Hypothalamus (tissue), 51 donors: ENCODE measurements around the gene TTLL5.

Source experiments
- DNase-seq, 51 donors: peaks; one replicate each; lab custom pipeline; 2025; lab: John Stamatoyannopoulos, UW

Gene TTLL5

GRCh38 chr14:75939200-75939599 lies 278.2 kb downstream of the TTLL5 start:
- DNase-seq = no peak

- DNase-seq = no peak
These were observed 280.0 kb downstream of the TTLL5 start for GRCh38 chr14:75941030-75941429.

- DNase-seq = no peak
These were observed 283.7 kb downstream of the TTLL5 start for GRCh38 chr14:75944607-75945241.

- DNase-seq = no peak
These were observed 285.7 kb downstream of the TTLL5 start for GRCh38 chr14:75946785-75947184.

GRCh38 chr14:75952489-75952888 lies 291.4 kb downstream of the TTLL5 start:
- no peak for DNase-seq

- DNase-seq = no peak
These were observed 298.0 kb downstream of the TTLL5 start for GRCh38 chr14:75959031-75959430.

- no peak for DNase-seq
These were observed 299.2 kb downstream of the TTLL5 start for GRCh38 chr14:75960231-75960630.

GRCh38 chr14:75961662-75962061 lies 300.6 kb downstream of the TTLL5 start:
- no peak for DNase-seq

- no peak for DNase-seq
These were observed 306.8 kb downstream of the TTLL5 start for GRCh38 chr14:75967866-75968265.

GRCh38 chr14:75968456-75968855 lies 307.4 kb downstream of the TTLL5 start:
- DNase-seq = no peak

- DNase-seq = no peak
These were observed 308.1 kb downstream of the TTLL5 start for GRCh38 chr14:75969126-75969525.

GRCh38 chr14:75969891-75970290 lies 308.8 kb downstream of the TTLL5 start:
- no peak for DNase-seq

GRCh38 chr14:75970989-75971388 lies 309.9 kb downstream of the TTLL5 start:
- no peak for DNase-seq

GRCh38 chr14:75971509-75971908 lies 310.5 kb downstream of the TTLL5 start:
- DNase-seq = no peak

- no peak for DNase-seq
These were observed 311.9 kb downstream of the TTLL5 start for GRCh38 chr14:75972801-75973421.

- no peak for DNase-seq
These were observed 316.0 kb downstream of the TTLL5 start for GRCh38 chr14:75976826-75977581.

- DNase-seq = no peak
These were observed 316.5 kb downstream of the TTLL5 start for GRCh38 chr14:75977582-75977943.

GRCh38 chr14:75978249-75978731 lies 317.2 kb downstream of the TTLL5 start:
- peak in 1 of 51 donors; percentile 30 for DNase-seq

GRCh38 chr14:75979071-75979571 lies 318.1 kb downstream of the TTLL5 start:
- DNase-seq = peak in 23 of 51 donors; percentile 6 to 39 (median 24)

GRCh38 chr14:75979648-75980565 lies 318.9 kb downstream of the TTLL5 start:
- peak in 19 of 51 donors; percentile 7 to 69 (median 25) for DNase-seq
